K562 (cell line): ENCODE results near the gene GCNT2. TPM values are rescaled to one million over a fixed set of nuclear protein-coding genes. Genes with fewer than 3 reads are reported as not detected.

ENCODE experiments used
- polyA plus RNA-seq, 8 experiments: library from polyadenylated mRNA; depleted of rRNA in 4 of 8; stranded (reverse) in 5 of 8; unstranded in 3 of 8; fragments of >200 nt; fragmentation: Nextera tagmentation in 2 of 8; fragmentation: Illumina TruSeq in 1 of 8; extraction: Ambion mirVana in 2 of 8; extraction: Trizol in 1 of 8; gene quantifications; 2 replicates each; pipeline versions ENCODE4 v1.2.1 to v1.2.3, GENCODE V29; 2011 to 2014; ENCODE audit warnings: inconsistent platforms in 1 of 8, missing spikeins in 1 of 8
- small RNA-seq: library from RNA; depleted of rRNA; stranded (forward); fragments of <200 nt; gene quantifications from one replicate; pipeline ENCODE3, GENCODE V24; 2014
- total RNA-seq, 7 experiments: library from RNA; depleted of rRNA in 6 of 7; stranded (reverse); fragments of >200 nt in 6 of 7; fragmentation: Illumina TruSeq in 2 of 7; extraction: Trizol in 2 of 7; gene quantifications; 2 replicates each; pipeline versions ENCODE4 v1.2.1 to v1.2.3, GENCODE V29; 2011 to 2021; ENCODE audit warnings: low replicate concordance in 1 of 7

Gene GCNT2
- total and polyA plus RNA-seq, 9 of the 15 experiments (the other 6 are each of a cell fraction or from before 2014, with no cell fraction given), result 0.78 to 2.6 (median 1.6) TPM

Small RNAs within 50 kb of the gene (small RNA-seq; reads per million reads assigned to genes)
- not detected for gene RF00019

Other genes starting within 250 kb of the GCNT2 start
- gene TFAP2A, start 106.3 kb upstream of the GCNT2 start, total RNA-seq (2014; rRNA removed), result 0.33 TPM in 1 of 2 replicates, not detected in the other
- gene TFAP2A, start 106.3 kb upstream of the GCNT2 start, total RNA-seq (2014; rRNA removed; fragmentation: Illumina TruSeq; extraction: Trizol), result 0.18 TPM in 1 of 2 replicates, not detected in the other
- gene TFAP2A, start 106.3 kb upstream of the GCNT2 start, total RNA-seq (2015; rRNA removed; fragmentation: Illumina TruSeq; extraction: Trizol), result 0.11 and 0.22 TPM in 2 replicates
- 0.40 and 0.53 TPM in 2 replicates for gene TFAP2A, start 106.3 kb upstream of the GCNT2 start, total RNA-seq (2021)
- 0.15 and 0.17 TPM in 2 replicates for gene TFAP2A, start 106.3 kb upstream of the GCNT2 start, polyA plus RNA-seq (2011; rRNA removed)
- 0.37 and 0.54 TPM in 2 replicates for gene TFAP2A, start 106.3 kb upstream of the GCNT2 start, polyA plus RNA-seq (2014; fragmentation: Illumina TruSeq; extraction: Trizol)
- gene TFAP2A, start 106.3 kb upstream of the GCNT2 start, polyA plus RNA-seq (2014; fragmentation: Nextera tagmentation; extraction: Ambion mirVana), result under 1 TPM; 0.14 to 0.20 TPM
- gene TFAP2A, start 106.3 kb upstream of the GCNT2 start, polyA plus RNA-seq (2014; rRNA removed), result 0.15 and 0.36 TPM in 2 replicates
- gene C6orf52, start 173.3 kb downstream of the GCNT2 start, total RNA-seq (2014; rRNA removed), result 6.7 and 11.7 TPM in 2 replicates
- 11.1 and 14.9 TPM in 2 replicates for gene C6orf52, start 173.3 kb downstream of the GCNT2 start, total RNA-seq (2014; rRNA removed; fragmentation: Illumina TruSeq; extraction: Trizol)
- gene C6orf52, start 173.3 kb downstream of the GCNT2 start, total RNA-seq (2015; rRNA removed; fragmentation: Illumina TruSeq; extraction: Trizol), result 7.4 and 10.8 TPM in 2 replicates
- 10.5 TPM in 2 replicates for gene C6orf52, start 173.3 kb downstream of the GCNT2 start, total RNA-seq (2021)
- gene C6orf52, start 173.3 kb downstream of the GCNT2 start, polyA plus RNA-seq (2011; rRNA removed), result 11.8 and 14.0 TPM in 2 replicates
- 12.3 and 12.9 TPM in 2 replicates for gene C6orf52, start 173.3 kb downstream of the GCNT2 start, polyA plus RNA-seq (2014; fragmentation: Illumina TruSeq; extraction: Trizol)
- 10 to 100 TPM; 27.6 to 37.0 TPM for gene C6orf52, start 173.3 kb downstream of the GCNT2 start, polyA plus RNA-seq (2014; fragmentation: Nextera tagmentation; extraction: Ambion mirVana)
- 9.1 and 10.7 TPM in 2 replicates for gene C6orf52, start 173.3 kb downstream of the GCNT2 start, polyA plus RNA-seq (2014; rRNA removed)
- gene PAK1IP1, start 173.6 kb downstream of the GCNT2 start, total RNA-seq (2014; rRNA removed), result 50.0 and 52.4 TPM in 2 replicates
- 87.0 and 95.7 TPM in 2 replicates for gene PAK1IP1, start 173.6 kb downstream of the GCNT2 start, total RNA-seq (2014; rRNA removed; fragmentation: Illumina TruSeq; extraction: Trizol)
- 87.3 and 90.9 TPM in 2 replicates for gene PAK1IP1, start 173.6 kb downstream of the GCNT2 start, total RNA-seq (2015; rRNA removed; fragmentation: Illumina TruSeq; extraction: Trizol)
- 52.4 and 56.5 TPM in 2 replicates for gene PAK1IP1, start 173.6 kb downstream of the GCNT2 start, total RNA-seq (2021)
- gene PAK1IP1, start 173.6 kb downstream of the GCNT2 start, polyA plus RNA-seq (2011; rRNA removed), result 49.0 and 69.7 TPM in 2 replicates
- gene PAK1IP1, start 173.6 kb downstream of the GCNT2 start, polyA plus RNA-seq (2014; fragmentation: Illumina TruSeq; extraction: Trizol), result 85.9 and 108 TPM in 2 replicates
- 100 to 1,000 TPM; 189 to 200 TPM for gene PAK1IP1, start 173.6 kb downstream of the GCNT2 start, polyA plus RNA-seq (2014; fragmentation: Nextera tagmentation; extraction: Ambion mirVana)
- 63.5 and 64.4 TPM in 2 replicates for gene PAK1IP1, start 173.6 kb downstream of the GCNT2 start, polyA plus RNA-seq (2014; rRNA removed)
- 151 TPM in 2 replicates for gene TMEM14C, start 201.7 kb downstream of the GCNT2 start, total RNA-seq (2014; rRNA removed)
- 213 and 225 TPM in 2 replicates for gene TMEM14C, start 201.7 kb downstream of the GCNT2 start, total RNA-seq (2014; rRNA removed; fragmentation: Illumina TruSeq; extraction: Trizol)
- gene TMEM14C, start 201.7 kb downstream of the GCNT2 start, total RNA-seq (2015; rRNA removed; fragmentation: Illumina TruSeq; extraction: Trizol), result 150 and 160 TPM in 2 replicates
- gene TMEM14C, start 201.7 kb downstream of the GCNT2 start, total RNA-seq (2021), result 183 and 204 TPM in 2 replicates
- 319 and 402 TPM in 2 replicates for gene TMEM14C, start 201.7 kb downstream of the GCNT2 start, polyA plus RNA-seq (2011; rRNA removed)
- 209 and 263 TPM in 2 replicates for gene TMEM14C, start 201.7 kb downstream of the GCNT2 start, polyA plus RNA-seq (2014; fragmentation: Illumina TruSeq; extraction: Trizol)
- 100 to 1,000 TPM; 472 to 496 TPM for gene TMEM14C, start 201.7 kb downstream of the GCNT2 start, polyA plus RNA-seq (2014; fragmentation: Nextera tagmentation; extraction: Ambion mirVana)
- 264 and 287 TPM in 2 replicates for gene TMEM14C, start 201.7 kb downstream of the GCNT2 start, polyA plus RNA-seq (2014; rRNA removed)
- 149 and 174 TPM in 2 replicates for gene TMEM14B, start 226.5 kb downstream of the GCNT2 start, total RNA-seq (2014; rRNA removed)
- gene TMEM14B, start 226.5 kb downstream of the GCNT2 start, total RNA-seq (2014; rRNA removed; fragmentation: Illumina TruSeq; extraction: Trizol), result 263 and 285 TPM in 2 replicates
- gene TMEM14B, start 226.5 kb downstream of the GCNT2 start, total RNA-seq (2015; rRNA removed; fragmentation: Illumina TruSeq; extraction: Trizol), result 181 and 217 TPM in 2 replicates
- gene TMEM14B, start 226.5 kb downstream of the GCNT2 start, total RNA-seq (2021), result 211 and 214 TPM in 2 replicates
- 247 and 349 TPM in 2 replicates for gene TMEM14B, start 226.5 kb downstream of the GCNT2 start, polyA plus RNA-seq (2011; rRNA removed)
- gene TMEM14B, start 226.5 kb downstream of the GCNT2 start, polyA plus RNA-seq (2014; fragmentation: Illumina TruSeq; extraction: Trizol), result 198 and 252 TPM in 2 replicates
- gene TMEM14B, start 226.5 kb downstream of the GCNT2 start, polyA plus RNA-seq (2014; fragmentation: Nextera tagmentation; extraction: Ambion mirVana), result 100 to 1,000 TPM; 777 to 862 TPM
- 271 and 298 TPM in 2 replicates for gene TMEM14B, start 226.5 kb downstream of the GCNT2 start, polyA plus RNA-seq (2014; rRNA removed)